ENCODE results near the gene BHLHA15. TPM values are rescaled to one million over a fixed set of nuclear protein-coding genes. Genes with fewer than 3 reads are reported as not detected.

BHLHA15 gene
- total RNA-seq, 2 donors from 2014 or later: 0.67 to 2.4 TPM

DNA sequence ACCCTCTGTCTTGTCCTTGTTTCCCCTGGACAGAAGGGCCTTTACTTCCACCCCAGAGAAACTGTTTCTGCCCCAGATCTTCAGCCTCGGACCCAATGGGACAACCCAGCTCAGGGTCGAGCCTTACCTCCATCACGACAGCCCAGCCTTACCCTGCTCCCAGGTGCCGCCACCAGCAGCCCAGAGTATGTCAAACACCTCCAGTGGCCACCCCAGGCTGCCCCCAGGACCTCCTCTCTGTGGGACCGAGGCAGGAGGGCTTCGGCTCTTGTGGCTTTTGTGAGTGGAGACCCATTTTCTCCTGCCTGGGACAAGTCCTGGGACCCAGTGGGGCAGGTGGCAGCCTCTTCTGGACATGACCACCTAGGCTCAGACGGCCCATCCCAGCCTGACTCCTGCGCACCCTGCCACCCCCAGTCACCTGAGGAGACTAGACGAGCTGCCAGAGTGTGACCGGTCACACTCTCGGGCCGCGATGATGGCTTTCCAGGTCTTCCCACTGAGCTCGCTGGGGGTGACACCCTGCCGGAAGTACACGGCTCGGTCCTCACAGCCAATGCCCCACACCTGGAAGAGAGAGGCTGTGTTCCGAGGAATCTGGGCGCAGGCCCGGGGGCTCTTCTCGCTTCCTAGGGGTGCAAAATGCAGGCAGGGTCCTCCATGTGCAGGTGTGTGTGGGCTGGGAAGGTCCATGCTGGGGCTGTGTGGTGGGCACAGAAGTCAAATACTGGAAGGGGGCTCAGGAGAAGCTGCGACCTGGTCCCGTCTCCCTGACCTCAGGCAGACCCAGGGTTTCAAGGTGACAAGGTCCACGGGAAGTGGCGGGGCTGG, 25.3 kb downstream of the BHLHA15 start:
- Histone ChIP-seq H3K27ac (no peak overlapping the region), H3K4me1 (no peaks in the 10 kb centered on the region), H3K27me3 (no peaks in the 10 kb centered on the region), H3K9me3 (no peaks in the 10 kb centered on the region), H3K4me3 (no peak overlapping the region), H3K9ac (ENCODE audit: low read depth in 2 of 2, low read length in 2 of 2) (no peak overlapping the region), H3K36me3 (no peaks in the 10 kb centered on the region)
- no peak for DNase-seq
- intact Hi-C loops (cut with DNase I): no loop called here
- TF ChIP-seq, protein P1, sequence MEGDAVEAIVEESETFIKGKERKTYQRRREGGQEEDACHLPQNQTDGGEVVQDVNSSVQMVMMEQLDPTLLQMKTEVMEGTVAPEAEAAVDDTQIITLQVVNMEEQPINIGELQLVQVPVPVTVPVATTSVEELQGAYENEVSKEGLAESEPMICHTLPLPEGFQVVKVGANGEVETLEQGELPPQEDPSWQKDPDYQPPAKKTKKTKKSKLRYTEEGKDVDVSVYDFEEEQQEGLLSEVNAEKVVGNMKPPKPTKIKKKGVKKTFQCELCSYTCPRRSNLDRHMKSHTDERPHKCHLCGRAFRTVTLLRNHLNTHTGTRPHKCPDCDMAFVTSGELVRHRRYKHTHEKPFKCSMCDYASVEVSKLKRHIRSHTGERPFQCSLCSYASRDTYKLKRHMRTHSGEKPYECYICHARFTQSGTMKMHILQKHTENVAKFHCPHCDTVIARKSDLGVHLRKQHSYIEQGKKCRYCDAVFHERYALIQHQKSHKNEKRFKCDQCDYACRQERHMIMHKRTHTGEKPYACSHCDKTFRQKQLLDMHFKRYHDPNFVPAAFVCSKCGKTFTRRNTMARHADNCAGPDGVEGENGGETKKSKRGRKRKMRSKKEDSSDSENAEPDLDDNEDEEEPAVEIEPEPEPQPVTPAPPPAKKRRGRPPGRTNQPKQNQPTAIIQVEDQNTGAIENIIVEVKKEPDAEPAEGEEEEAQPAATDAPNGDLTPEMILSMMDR (IDR thresholded peaks at IDR 0.05): no peak

DNA sequence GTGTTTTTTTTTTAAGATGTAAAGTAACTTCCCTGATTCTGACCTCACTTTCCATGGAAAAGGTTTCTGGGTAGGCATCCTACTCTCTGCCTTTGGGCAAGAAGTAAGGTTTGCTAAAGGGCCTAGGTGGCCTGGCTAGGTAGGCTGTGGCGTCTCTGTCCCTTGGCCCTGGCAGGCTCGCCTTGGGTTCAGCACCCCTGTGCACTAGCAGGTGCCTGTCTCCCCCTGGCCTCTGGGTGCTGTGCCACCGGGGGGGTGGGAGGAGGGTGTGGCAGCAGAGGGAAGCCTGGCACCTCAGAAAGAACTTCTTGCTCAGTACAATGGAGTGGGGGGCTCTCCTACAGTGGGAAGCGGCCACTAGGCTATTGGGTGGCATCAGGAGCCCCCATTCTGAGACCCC, 26.8 kb downstream of the BHLHA15 start:
- intact Hi-C loops (cut with DNase I): no loop called here
- Histone ChIP-seq H3K4me3 (no peak overlapping the region), H3K27me3 (no peaks in the 10 kb centered on the region), H3K4me1 (no peaks in the 10 kb centered on the region), H3K27ac (no peak overlapping the region), H3K9me3 (no peaks in the 10 kb centered on the region), H3K9ac (ENCODE audit: low read depth in 2 of 2, low read length in 2 of 2) (no peak overlapping the region), H3K36me3 (no peaks in the 10 kb centered on the region)
- DNase-seq: no peak
- TF ChIP-seq, protein P1 (IDR thresholded peaks at IDR 0.05): no peak

DNA sequence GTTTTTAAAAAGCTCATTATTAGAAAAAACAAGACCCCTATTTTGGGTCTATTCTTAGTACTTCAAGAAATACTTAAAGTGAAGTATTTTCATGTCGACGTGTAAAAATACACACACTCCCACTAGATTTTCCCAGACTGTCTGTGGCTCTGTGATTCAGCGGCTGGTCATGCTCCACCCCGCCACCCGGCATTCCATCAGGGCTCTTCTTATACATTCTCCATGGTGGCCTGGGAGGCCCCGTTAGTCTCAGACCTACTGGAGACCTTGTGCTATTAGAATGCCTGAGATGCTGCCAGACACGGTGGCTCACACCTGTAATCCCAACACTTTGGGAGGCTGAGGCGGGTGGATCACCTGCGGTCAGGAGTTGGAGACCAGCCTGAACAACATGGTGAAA, 27.7 kb downstream of the BHLHA15 start:
- no peak overlapping the region for H3K27ac ChIP-seq
- H3K27me3 ChIP-seq: no peaks in the 10 kb centered on the region
- no peaks in the 10 kb centered on the region for H3K36me3 ChIP-seq
- H3K4me1 ChIP-seq: no peaks in the 10 kb centered on the region
- DNase-seq: no peak
- intact Hi-C loops (cut with DNase I): no loop called here
- TF ChIP-seq, protein P1 (IDR thresholded peaks at IDR 0.05): no peak
- H3K9me3 ChIP-seq: no peaks in the 10 kb centered on the region
- no peak overlapping the region for H3K4me3 ChIP-seq
- no peak overlapping the region for H3K9ac ChIP-seq (ENCODE audit: low read depth in 2 of 2, low read length in 2 of 2)

DNA sequence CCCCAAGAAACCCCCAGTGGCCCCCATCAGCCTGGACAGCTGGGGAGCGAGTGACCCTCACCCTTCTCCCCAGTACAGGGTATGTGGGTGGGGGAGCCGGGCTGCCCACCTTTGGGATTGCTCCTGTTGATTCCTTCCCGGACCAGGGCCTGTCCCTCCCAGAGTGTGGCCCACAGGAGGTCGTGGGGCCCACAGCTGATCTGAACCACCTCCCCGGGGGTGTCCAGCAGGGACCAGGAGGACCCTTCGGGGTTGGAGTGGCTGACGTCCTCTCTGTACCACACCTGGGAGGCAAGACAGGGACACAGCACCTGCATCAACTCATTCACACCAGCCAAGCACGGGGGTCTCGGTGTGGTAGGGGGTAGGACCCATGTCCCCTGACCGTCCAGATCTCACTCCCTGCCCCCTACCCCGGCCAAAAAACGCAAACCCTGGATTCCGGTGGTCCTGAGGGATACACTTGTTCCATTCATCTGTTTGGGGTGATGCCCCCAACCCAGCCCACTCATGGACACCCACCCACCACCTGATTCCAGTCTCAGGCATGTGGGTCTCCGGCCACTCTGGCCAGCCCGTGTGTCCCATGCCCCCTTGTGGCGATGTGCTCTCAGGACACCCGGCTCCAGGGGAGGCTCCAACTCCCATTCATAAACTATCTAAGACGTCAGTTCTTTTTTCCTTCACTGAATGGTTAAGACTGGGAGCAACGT, 29.9 kb downstream of the BHLHA15 start:
- Histone ChIP-seq H3K36me3 (no peaks in the 10 kb centered on the region), H3K4me3 (no peak overlapping the region), H3K27ac (no peak overlapping the region), H3K4me1 (no peaks in the 10 kb centered on the region), H3K9me3 (no peaks in the 10 kb centered on the region), H3K27me3 (no peaks in the 10 kb centered on the region), H3K9ac (ENCODE audit: low read depth in 2 of 2, low read length in 2 of 2) (no peak overlapping the region)
- DNase-seq: peak; percentile 40
- intact Hi-C loops (cut with DNase I): no loop called here
- TF ChIP-seq, protein P1 (IDR thresholded peaks at IDR 0.05): peak; percentile 66

DNA sequence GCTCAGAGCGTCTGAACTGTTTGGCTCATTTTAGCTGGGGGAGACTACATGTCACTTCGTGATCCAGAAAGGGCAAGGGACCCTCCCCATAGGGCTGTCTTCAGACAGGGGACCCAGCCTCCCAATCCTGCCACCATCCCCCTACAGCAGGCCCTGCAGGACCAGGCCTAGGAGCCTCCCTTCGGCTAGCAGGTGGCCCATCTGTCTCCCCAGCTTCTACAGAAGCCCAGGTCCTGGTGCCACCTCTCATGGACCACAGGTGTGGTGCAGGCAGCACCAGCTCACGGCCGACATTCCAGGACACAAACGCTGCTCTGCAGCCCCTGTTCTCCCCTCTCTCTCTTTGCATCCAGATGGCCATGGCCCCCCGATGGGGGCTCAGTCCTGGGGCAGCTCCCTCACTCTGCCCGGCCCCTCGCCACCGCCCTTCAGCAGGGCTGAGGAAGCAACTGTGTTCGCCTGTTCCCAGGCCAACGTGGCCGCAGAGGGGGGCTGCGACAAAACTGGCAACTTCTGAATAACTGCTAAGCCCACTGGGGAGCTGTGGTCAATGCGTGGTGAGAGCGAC, 30.5 kb downstream of the BHLHA15 start:
- DNase-seq: no peak
- no peak overlapping the region for H3K27ac ChIP-seq
- H3K4me1 ChIP-seq: no peaks in the 10 kb centered on the region
- H3K27me3 ChIP-seq: no peaks in the 10 kb centered on the region
- H3K9ac ChIP-seq (ENCODE audit: low read depth in 2 of 2, low read length in 2 of 2): no peak overlapping the region
- H3K36me3 ChIP-seq: no peaks in the 10 kb centered on the region
- TF ChIP-seq, protein P1 (IDR thresholded peaks at IDR 0.05): no peak
- H3K4me3 ChIP-seq: no peak overlapping the region
- no peaks in the 10 kb centered on the region for H3K9me3 ChIP-seq
- intact Hi-C loops (cut with DNase I): no loop called here
